Cardiac ventricle fibroblast (primary cell): ENCODE results near the gene KIDINS220. TPM values are rescaled to one million over a fixed set of nuclear protein-coding genes. Genes with fewer than 3 reads are reported as not detected.

Experiments used
- total RNA-seq: library from RNA; depleted of rRNA; stranded (reverse); fragments of >200 nt; gene quantifications from 2 replicates; pipeline ENCODE4 v1.2.3, GENCODE V29; 2015

KIDINS220 gene
- total RNA-seq: 38.4 and 41.3 TPM in 2 replicates

GRCh38 chr2:8836971-8837794 is at the start of gene KIDINS220:
TSS of gene KIDINS220 (minus strand) at chr2:8837613. CDS start at chr2:8827093, 10,520 bp downstream.

GRCh38 chr2:8681786-8682692 is 155.4 kb downstream of the KIDINS220 start, which contains the start of gene ID2:
TSS of gene ID2 (plus strand) at chr2:8682056. CDS start at chr2:8682166, 110 bp downstream.

Other genes with a start within 250 kb of the KIDINS220 start
- 185 and 192 TPM in 2 replicates for gene ID2, start 155.6 kb downstream of the KIDINS220 start, total RNA-seq
- 4.6 and 8.1 TPM in 2 replicates for gene MBOAT2, start 166.1 kb upstream of the KIDINS220 start, total RNA-seq